Fibroblast of the aortic adventitia (primary cell): Measurements from ENCODE around the gene DEPDC7. TPM values are rescaled to one million over a fixed set of nuclear protein-coding genes. Genes with fewer than 3 reads are reported as not detected.
"Not testable (repeated sequence)": the region's sequence is repeated elsewhere in the genome, so short reads cannot be mapped to it uniquely, and the experiment has no call there.

ENCODE experiments used
- DNase-seq: peaks from one replicate; pipeline ENCODE4 v3.0.0-alpha.2; 2010; ENCODE audit warnings: low read depth
- H3K4me3 ChIP-seq: 2 replicates; pipeline ENCODE4 v1.5.1; 2011; ENCODE audit warnings: low read depth, mild to moderate bottlenecking, control low read depth, low read length, moderate library complexity
- CTCF ChIP-seq: IDR thresholded peaks from 2 replicates; pipeline ENCODE4 v1.5.1; 2011; ENCODE audit warnings: mild to moderate bottlenecking, low read length, control low read depth, inconsistent platforms; ENCODE audit not compliant: insufficient read depth
- total RNA-seq: library from RNA; depleted of rRNA; stranded (reverse); fragments of >200 nt; gene quantifications from 2 replicates; pipeline ENCODE4 v1.2.3, GENCODE V29; 2012; ENCODE audit warnings: low replicate concordance

DEPDC7 gene
- 3.5 and 9.9 TPM in 2 replicates for total RNA-seq

- H3K4me3 ChIP-seq = peak within 1 kb of the TSS; percentile 79
- DNase-seq = peak; percentile 85
- no peak for TF ChIP-seq CTCF
Observed at GRCh38 chr11:33015621-33016551, at the start of gene DEPDC7. Gene DEPDC7, plus strand, starts transcription at chr11:33015878. Its CDS starts 78 bp downstream, at chr11:33015956.

- DNase-seq = no peak
- no peak overlapping the region for H3K4me3 ChIP-seq
- TF ChIP-seq CTCF = no peak
Observed at GRCh38 chr11:32968541-32968940, 47.1 kb upstream of the DEPDC7 start.

- H3K4me3 ChIP-seq, DNase-seq: not testable (repeated sequence)
Observed at GRCh38 chr11:32972233-32972632, 43.4 kb upstream of the DEPDC7 start.

DNA sequence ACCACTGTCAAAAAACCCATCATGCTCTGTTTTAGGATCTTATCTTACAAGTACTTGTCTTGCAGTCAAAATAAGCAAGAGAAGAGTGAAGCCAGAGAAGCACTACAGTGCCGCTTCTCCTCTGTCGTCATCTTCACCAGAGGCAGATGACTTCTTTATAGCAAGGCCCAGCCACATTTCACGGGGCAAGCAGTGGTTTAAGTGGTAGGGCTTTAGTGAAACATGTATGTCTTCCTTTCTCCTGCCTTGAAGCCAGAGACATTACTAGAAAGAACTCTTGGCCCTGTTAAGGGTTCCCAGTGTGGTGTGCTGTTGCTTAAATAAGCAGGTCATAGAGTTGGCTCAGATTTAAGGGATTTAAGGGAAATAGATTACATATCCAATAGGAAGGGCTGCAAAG, 42.9 kb upstream of the DEPDC7 start:
- no peak for DNase-seq
- H3K4me3 ChIP-seq = no peak overlapping the region

DNA sequence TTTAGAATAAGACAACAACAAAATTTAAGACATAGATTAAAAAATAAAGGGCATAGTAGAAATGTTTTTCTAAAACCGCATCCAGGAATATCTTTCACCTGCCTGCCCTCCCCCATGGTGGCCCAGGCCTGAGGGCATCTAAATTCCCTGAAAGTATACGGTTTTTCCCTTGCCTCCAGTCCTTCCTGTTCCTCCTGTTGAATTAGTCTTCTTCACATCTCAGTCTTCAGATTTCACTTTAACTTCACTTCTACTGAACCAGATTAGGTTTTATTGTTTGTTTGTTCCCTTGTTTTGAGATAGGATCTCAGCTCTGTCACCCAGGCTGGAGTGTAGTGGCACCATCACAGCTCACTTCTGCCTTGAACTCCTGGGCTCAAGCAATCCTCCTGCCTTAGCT, 33.1 kb upstream of the DEPDC7 start:
- TF ChIP-seq CTCF = no peak

More for the DNA sequence above, 42.9 kb upstream of the DEPDC7 start:
- TF ChIP-seq CTCF = no peak

DNA sequence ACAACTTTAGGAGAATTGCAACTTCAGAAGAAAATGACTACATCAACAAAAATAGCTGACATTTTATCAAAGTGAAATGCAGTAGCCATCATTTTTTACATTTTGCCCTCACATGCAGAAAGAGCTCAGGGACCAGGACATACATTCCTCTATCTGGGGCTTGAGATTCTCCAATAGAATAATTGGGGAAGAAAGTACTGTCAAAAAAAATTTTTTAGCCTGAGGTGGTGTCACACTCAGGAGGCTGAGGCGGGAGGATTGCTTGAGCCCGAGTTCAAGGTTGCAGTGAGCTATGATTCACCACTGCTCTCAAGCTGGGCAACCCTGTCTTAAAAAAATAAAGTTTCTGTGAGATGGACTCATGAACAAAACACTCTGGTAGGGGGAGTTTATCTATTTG, 32.2 kb upstream of the DEPDC7 start:
- DNase-seq = no peak
- no peak for TF ChIP-seq CTCF

More for the DNA sequence above, 33.1 kb upstream of the DEPDC7 start:
- no peak overlapping the region for H3K4me3 ChIP-seq
- no peak for DNase-seq

DNA sequence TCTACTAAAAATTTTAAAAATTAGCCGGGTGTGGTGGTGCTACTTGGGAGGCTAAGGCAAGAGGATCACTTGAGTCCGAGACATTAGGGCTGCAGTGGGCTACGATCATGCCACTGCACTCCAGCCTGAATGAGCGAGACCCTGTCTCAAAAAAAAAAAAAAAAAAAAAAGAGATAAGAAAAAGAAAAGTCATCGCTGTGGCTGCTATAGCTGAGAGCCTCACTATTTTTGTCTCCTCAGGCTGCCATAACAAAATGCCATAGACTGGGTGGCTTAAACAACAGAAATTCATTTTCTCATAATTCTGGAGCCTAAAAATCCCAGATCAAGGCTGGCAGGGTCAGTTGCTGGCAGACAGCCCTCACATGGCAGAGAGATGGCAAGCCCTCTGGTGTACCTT, 30.1 kb upstream of the DEPDC7 start:
- no peak overlapping the region for H3K4me3 ChIP-seq
- no peak for TF ChIP-seq CTCF
- no peak for DNase-seq

More for the DNA sequence above, 32.2 kb upstream of the DEPDC7 start:
- H3K4me3 ChIP-seq = no peak overlapping the region
